Measurements from ENCODE around the gene LEFTY2.
A peak's percentile ranks its signal among the peaks of the same experiment; 100 is the strongest.
"Not testable (repeated sequence)": the region's sequence is repeated elsewhere in the genome, so short reads cannot be mapped to it uniquely, and the experiment has no call there.

Gene LEFTY2

DNA sequence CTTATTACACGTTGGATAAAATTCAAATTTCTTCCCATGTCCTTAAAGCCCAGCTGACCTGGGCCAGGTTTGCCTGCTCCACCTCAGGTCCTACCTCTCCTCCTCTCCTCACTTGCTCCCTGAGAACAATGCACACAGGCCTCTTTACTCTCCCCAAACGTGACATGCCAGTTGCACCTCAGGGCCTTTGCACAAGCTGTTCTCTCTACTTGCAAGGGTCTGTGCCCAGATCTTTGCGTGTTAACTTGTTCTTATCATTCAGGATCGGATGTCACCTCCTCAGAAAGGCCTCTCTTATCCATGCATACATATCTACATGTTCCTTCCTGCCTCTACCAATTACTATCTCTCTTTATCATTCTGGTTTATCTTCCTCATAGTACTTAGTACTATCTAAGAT, 37.4 kb downstream of the LEFTY2 start:
- DNase-seq (ENCODE audit: low read depth), result no peak

DNA sequence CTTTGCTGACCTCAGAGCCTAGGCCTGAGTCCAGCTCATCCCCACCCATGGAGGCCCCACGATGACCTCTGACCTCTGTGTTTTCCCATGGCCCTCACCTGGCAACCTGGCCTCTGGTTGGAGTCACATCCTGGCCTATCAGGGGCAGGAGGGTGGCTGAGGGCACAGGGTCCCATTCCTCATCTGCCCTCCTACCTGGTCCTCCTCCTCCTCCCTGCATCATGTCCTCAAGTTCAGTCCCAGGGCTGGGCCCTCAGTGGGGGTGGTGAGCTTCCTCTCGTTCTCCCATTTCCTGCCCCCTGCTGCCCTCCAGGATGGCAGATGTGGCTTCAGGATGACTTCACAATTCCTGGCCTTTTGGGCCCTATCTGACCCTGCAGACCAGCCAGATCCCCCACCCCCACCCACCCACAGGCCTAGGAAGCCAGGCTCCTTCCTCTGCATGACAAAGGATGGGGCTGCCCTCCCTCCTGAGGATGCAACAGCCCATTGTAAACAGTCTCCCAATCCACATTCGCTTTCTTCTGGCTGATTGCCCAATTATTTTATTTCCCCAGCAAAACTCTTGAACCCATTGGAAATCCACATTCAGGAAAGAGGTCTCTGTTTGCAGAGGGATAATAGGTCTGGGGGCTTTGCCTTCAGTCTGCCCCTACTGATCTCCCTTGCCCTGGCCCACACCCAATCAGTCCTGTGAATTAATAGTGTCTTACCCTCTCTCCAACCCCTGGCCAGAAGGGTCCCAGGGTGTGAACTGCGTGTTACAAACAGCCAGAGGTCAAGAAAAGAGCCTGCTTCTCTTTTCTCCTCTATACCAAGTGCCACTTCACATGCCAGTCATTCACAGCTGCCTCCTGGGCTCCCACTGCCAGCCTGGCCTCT, 41.7 kb downstream of the LEFTY2 start:
- no peak for DNase-seq (ENCODE audit: low read depth)

DNA sequence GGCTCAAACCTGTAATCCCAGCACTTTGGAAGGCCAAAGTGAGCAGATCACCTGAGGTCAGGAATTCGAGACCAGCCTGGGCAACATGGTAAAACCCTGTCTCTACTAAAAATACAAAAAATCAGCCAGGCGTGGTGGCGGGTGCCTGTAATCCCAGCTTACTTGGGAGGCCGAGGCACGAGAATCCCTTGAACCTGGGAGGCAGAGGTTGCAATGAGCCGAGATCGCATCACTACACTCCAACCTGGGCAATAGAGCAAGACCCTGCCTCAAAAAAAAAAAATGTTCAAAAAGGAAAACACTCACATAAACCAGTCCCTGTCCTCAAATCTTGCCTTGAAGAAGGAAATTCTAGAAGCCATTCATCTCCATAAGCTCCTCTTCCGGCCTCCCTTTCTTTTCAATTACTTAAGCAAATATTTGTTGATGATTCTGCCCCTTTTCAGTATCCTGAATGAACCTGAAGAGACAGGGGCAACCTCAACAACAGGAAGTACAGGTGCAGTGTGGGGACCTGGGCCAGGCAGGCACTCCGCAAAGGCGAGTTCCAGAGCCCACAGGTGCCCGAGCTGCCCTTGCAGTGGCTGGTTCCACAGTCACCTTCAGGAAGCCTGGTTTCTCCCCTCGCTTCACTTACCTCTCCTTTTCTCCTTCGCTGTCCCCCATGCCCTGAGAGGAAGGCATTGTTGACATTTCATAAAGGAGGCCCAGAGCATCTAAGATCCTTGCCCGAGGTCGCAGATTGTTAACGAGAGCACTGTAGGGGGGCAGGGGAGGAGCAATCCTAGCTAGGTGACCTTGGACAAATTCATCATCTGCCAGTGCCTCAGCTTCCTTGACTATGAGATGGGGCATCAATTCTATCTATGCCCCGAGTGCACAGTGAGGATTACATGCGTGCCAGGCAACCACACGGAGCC, 43.2 kb downstream of the LEFTY2 start:
- no peak for DNase-seq (ENCODE audit: low read depth)

DNA sequence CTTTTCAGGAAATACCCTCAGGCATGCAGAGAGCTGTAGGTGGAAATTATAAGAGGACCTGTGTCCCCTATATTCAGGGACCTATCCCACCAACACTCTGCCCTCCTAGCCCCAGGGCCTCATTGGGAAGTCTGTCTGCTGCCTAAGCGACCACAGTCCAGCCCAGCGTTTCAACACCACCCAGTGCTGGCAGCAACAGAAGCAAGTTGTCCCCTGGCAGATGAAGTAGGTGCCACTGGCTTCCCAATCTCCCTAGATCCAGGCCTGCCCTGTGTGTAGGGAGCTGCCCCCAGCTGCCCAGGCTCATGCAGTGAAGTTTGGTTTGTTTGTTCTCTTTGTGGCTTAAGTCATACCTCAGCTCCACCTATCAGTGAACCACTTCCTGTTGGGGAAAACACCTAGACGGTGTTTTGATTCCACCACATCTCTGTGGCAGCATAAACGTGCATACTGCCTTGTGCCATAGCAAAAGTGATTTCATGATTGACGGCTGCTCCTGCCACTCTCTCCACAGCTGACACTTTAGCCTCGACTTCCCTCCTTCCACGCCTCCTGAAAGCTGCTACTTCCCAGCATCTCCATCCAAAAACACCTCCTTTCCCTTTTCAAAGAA, 44.0 kb downstream of the LEFTY2 start:
- peak; percentile 62 for DNase-seq (ENCODE audit: low read depth)

DNA sequence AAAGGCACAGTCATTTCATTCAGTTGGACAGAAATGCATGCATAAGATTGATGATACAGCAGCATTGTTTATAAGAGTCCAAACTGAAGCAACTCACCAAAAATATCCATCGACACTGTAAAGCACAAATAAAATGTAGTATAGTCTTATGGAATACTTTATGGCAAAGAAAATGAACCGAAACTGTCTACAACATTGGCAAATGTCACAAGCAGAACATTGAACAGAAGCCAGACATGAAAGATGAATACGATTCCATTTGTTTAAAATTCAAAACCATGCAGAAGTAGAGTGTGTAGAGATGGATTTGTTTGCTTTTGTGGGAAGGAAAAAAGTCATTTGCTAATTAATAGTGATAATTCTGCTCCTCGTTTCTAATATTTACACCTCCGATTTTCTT, 44.5 kb downstream of the LEFTY2 start:
- no peak for DNase-seq (ENCODE audit: low read depth)

DNA sequence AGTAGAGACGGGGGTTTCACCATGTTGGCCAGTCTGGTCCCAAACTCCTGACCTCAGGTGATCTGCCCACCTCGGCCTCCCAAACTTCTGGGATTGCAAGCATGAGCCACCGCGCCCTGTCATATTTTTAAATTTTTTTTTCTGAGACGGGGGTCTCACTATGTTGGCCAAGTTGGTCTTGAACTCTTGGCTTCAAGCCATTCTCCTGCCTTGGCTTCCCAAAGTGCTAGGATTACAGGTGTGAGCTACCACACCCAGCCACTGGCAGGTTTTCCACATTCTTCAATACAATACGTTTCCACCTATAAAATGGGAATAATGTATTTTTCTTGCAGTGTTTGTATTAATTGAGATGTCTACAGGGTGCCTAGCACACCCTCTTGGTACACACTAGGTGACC, 48.7 kb downstream of the LEFTY2 start:
- no peak for DNase-seq (ENCODE audit: low read depth)

DNA sequence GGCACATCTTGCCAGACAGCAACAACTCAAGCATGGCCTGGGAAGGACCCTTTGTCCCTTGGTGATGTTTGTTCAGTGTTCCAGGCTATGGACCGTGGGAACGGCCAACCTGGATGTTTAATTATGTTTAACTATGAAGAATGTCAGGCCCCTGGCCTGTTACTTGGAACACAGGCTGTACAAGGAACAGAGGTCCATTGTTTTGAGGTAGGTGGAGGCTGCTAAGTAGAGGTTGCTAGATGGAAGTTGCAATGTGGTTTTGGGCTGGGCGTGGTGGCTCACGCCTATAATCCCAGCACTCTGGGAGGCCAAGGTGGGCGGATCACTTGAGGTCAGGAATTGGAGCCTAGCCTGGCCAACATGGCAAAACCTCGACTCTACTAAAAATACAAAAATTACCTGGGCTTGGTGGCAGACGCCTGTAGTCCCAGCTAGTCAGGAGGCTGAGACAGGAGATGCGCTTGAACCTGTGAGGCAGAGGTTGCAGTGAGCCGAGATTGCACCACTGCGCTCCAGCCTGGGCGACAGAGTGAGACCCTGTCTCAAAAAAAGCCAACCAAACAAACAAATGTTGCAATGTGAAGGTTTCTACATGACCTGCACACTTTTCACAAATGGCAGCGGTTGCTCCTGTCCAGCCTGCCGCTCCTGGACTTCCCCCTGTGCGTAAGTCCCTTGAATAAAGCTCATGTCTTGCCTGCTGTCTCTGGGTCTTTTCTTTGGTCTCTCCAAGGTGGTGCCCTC, 49.6 kb downstream of the LEFTY2 start:
- DNase-seq (ENCODE audit: low read depth), result no peak

DNA sequence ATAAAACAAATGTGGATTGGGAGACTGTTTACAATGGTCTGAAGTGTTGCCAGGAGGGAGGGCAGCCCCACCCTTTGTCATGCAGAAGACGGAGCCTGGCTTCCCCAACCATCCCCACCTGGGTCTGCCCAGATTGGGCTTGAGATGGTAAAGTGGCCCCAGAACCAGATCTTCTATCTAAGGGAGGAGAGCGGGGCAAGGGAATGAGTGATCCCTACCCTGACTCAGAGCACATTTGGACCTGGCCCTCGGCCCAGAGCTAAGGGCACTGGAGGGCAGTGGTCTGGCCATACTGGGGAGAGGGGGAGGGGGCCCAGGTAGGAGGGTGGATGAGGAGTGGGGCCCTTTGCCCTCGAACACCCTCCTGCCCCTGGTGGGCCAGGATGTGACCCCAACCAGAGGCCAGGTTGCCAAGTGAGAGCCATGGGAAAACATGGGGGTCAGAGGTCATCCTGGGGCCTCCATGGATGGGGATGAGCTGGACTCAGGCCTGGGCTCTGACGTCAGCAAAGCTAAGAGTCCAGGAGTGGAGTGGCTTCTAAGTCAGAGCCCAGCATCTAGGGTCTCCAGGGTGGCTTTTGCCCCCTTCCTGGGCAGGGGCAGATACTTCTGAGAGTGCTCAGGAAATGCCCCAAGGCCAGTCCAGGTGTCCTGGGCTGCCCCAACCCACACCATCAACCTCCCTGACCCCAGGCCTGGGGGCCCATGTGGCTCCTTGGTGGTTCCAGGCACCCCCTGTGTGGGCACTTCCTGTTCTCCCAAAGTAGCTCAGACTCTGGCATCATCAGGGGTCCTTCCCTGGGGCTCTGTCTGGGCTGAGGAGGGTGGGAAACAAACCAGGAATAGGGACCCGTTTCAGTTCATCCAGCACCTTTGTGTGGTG, 50.4 kb downstream of the LEFTY2 start:
- no peak for DNase-seq (ENCODE audit: low read depth)

DNA sequence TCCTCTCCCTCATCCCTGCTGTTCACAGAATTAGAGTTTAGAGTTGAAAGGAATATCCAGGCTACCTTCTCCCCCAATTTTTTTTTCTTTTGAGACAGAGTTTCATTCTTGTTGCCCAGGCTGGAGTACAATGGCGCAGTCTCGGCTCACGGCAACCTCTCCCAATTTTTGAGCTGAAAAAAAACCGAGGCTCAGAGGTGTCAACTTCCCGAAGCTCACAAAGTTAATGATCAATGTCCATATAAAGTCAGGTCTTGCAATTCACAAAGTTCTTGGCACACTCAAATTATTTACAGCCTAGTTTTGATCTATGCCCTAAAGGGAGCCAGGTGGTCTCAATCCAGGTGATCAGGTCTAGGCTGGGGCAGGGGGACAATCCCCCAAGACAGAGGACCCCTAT, 51.3 kb downstream of the LEFTY2 start:
- DNase-seq (ENCODE audit: low read depth), result no peak

DNA sequence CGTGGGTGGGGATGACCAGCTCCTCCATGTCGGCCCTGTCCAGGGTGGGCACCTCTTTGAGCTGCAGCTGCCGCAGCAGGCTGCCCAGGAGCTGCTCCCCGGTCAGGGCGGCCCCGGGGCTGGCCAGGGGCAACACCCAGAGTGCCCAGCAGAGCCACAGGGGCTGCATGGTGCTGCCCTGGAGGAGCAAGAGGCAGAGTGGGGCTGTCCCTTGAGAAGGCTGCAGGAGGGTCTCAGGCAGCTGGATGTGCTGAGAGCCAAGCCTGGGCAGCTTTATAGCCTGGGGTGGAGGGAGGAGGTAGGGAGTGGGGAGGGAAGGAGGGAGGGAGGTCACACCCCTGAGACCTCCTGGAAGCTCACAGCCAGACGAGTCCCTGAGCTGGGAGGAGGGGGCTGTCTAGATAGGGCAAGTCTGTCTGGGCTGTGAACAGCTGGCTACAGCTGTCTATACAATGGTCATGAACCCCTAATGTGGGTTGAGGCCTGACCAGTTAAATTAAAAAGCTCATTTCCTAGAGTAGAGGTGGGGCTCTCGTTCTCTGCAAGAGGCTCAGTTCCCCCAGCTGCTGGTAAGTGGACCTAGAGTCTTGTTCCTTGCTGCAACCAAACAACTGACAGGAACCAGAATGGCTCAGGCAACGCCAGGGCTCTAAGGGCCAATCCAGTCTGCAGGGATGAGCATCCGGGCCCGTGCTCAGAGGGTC, 52.0 kb downstream of the LEFTY2 start, which contains the start of gene LEFTY1:
LEFTY1 (minus strand) TSS at position 249 of the 704 bp plus-strand sequence; CDS start at position 169, 80 bp downstream.
- no peak for DNase-seq (ENCODE audit: low read depth)

DNA sequence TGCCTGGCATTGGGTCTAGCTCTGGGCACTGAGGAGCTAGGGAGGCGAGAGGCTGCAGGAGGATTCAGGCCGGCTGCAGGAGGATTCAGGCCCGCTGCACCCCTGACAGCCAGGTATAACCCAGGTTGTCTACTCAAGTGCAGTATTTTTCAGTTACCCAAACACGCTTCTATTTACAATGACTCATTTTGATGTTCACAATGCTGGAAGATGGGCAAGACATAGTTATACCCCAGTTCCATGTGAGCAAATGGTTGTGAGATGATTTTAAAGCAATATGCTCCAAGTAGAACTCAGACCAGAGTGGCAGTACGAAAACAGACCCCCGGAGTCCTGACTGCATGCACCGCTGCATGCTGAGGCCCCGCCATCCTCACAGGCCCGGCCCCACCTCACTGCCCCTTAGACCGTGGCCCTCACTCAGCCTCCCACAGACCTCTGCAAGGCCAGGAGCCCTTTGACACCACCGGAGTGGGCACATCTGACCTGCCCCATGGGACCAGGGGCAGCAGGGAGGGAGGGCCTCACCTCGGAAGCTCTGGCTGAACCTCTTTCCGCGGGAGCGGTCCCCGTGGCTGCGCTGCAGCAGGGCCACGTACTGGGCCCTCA, 52.6 kb downstream of the LEFTY2 start:
- DNase-seq (ENCODE audit: low read depth), result no peak

DNA sequence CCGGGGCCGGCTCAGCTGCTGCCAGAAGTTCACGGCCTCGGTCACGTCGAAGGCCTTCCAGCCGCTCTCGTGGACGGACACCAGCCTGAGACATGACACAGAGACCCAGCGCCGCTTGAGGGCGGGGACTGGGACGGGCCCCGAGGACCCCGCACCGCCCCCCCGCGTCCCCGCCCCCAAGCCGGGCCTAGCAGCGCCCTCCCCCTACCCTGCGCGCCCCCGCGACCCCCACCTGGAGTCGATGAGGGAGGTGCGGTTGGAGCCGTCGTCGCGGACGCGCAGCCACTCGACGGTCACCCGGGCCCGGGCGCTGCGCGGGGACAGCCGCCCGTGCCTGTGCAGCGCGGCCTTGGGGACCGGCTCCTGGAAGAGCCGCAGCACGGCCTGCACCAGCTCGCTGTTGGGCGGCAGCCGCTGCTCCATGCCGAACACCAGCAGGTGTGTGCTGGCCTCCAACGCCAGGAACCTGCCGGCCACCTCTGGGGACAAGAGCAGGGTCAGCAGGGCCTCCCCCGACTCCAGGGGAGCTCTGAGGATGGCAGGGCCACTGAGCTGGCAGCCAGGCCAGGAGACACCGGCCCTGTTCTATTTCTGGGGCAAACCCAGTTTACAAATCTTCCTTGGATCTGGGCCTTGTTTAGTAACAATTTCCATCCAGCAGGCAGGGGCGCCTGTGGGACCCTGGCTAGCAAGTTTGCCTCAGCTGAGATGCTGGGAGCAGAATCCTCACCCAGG, 53.3 kb downstream of the LEFTY2 start:
- not testable (repeated sequence) for DNase-seq (ENCODE audit: low read depth)

DNA sequence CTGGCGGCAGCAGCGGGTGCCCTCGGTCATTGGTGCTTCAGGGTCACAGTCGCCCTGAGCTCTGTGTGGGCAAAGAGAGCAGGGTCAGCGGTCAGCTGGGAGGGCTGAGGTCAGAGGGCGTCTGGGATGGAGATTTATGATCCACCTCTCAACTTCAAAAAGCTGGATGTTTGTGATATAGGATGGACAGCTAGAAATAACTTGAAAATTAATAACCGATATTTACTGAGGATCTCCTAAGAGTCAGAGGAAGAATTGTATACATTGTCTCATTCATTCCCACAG, 54.0 kb downstream of the LEFTY2 start:
- no peak for DNase-seq (ENCODE audit: low read depth)

Data from activated gamma-delta T cell treated with anti-CD3 and anti-CD28 coated beads, Interleukin-2, amount 50 U/mL, for 16 hours (primary cell).